Stimulated activated CD4-positive, alpha-beta T cell treated with anti-CD3 and anti-CD28 coated beads, Interleukin-1b, Interleukin-23, amount 100 ng/mL, for 1 hour (primary cell): ENCODE results near the gene CCSER1.
"Not testable (repeated sequence)": the region's sequence is repeated elsewhere in the genome, so short reads cannot be mapped to it uniquely, and the experiment has no call there.

ENCODE experiments used
- DNase-seq, 2 donors: peaks; one replicate each; pipeline ENCODE4 v3.0.0-alpha.2; 2020; ENCODE audit warnings: low read depth in 2 of 2

Gene CCSER1

DNA sequence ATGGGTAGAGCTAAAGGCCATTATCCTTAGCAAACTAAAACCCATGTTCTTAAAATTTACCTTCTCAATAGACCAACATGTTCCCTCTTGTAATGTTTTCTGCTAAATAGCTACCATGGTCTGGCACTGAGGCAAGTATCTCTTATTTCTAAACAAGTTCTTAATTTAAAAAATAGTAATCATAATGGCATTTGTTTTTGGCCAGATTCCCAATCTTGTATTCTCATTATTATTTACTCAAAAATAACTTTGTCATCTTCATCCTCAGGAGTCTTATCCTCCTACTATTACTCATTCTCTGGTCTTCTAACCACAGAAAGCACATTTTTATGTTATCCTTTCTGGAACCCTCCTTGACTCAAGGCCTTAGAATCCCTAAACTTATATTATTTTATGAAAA is 931.2 kb downstream of the CCSER1 start:
- DNase-seq: no peak

DNA sequence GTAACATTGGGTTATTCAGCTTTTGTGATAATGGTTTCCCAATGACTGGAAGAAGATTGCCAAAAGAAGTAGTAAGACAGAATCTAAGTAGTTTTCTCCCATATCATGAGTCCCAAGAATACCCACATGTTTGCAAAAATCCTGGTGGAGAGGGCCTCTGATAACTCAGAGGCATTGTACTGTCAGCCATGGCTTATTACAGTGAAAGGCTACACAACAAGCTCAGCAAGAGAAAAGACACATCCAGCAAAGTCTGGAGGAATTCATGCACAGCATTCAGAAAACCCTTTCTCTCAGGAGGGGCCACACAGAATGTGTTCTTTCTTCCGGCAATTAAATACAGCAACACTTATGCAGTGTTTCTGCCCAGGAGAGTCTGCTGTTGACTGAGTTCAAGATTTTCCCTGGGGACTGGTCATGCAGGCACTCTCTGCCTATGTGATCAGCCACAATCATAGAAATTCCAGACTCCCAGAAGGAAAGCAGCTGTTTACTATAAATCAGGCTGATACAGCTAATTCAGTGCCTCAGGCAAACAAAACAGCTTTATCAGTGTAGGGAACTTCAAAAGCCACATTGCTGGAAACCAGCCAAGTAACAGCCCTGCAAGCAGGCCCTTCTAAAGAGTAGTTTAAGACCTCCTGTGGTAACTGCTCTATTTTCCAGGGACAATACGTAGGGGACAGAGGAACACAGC is 937.1 kb downstream of the CCSER1 start:
- DNase-seq: no peak

DNA sequence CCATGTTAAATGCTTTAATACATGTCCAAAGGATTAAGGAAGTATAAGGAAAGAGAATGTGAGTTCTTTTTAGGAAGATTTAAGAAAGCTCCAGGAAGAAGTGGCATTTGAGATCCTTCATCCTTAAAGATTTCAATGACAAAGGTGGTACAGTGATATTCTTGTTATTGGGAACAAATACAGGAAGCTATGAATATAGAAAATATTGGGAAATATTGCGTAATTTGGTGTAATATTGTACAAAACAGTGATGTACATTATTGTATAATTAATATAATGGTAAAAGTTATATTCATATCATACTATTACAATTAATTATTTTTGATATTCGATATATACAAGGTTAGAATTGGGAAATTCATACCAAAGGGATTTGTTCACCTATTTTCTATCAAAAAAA is 937.9 kb downstream of the CCSER1 start:
- DNase-seq: no peak

DNA sequence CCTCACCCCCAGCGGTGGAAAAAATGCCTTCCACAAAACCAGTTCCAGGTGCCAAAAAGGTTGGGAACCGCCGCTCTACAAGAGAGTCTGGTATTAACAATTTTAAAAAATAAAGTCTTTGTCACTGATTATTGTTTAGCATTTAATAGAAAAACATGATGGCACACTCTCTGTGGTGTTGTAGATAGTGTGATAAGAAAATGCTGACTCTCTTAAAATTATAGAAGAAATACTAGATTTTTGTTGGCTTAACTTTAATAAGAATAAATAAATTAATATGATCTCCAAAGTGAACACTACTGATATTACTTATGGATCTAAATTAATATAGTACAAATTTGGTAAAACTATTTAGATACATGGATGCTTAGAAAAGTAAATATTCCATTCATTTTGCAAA is 943.5 kb downstream of the CCSER1 start:
- no peak for DNase-seq

DNA sequence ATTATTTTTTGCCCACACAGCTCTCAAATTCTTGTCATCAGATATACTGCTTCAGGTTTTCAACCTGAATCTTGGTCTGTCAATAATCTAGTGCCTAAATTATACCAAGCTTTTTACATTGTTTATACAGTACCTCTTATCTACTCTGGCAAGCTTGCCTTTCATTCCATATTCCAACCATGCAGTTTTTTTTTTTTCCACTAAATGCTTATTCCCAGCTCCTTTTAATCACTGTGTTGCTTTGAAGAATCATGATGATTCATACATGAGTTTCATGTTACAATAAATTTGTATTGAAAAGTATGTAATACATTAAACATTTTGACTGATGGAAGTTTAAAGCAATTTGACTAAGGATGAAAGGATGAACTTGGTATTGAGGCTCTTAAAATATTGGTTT is 949.0 kb downstream of the CCSER1 start:
- DNase-seq: no peak

DNA sequence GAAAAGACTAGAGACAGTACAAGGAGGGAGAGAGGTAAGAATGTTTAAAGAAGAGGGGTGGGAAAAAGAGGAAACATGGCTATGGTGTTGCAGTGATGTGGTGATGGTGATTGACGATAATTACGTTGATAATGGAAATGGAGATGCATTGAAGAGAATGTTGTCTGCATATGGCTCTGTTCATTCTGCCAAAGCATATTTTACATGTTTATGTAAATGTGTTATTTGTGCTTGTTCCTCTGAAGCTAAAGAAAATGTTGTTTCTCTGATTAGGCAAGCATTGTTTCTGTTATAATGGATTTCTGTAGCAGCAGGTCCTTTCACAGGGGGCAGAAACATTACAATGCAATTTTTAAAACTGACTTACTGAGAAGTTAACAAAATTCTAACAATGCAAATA is 958.8 kb downstream of the CCSER1 start:
- no peak for DNase-seq

DNA sequence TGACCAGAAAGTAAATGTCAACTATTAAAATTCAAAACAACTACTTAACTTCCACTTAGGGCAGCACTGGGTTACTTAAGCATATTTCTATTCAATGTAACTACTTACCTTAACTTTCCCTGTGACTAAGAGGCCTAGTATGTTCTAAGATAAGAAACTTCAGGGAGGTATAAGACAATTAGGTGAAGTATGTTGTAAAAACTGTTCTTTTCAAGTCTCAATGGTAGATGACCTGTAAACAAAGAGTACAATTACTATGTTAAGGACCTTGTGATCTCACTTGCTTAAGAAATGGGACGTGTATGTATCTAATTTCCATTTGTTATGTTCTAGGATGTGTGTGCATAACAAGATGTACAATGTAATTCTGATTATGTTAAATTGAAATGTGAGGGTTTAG is 960.5 kb downstream of the CCSER1 start:
- no peak for DNase-seq

DNA sequence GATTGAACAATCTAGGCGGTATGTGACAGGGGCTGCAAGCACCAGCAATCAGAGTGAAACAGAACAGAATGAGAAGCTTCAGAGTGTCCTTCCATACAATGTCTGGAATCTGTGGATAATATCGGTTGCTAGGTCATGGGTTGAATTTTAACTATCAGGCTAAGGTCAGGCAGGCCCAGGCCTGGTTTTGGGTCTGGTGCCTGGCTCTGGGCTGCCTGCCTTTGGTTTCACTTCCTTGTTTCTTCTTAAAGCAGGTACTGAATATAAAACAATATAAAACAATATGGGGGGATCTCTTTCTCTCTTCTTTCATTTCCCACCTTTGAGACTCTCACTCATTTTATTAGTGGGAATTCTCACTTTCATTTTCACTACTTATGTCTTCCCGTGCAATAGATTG is 962.0 kb downstream of the CCSER1 start:
- no peak for DNase-seq

DNA sequence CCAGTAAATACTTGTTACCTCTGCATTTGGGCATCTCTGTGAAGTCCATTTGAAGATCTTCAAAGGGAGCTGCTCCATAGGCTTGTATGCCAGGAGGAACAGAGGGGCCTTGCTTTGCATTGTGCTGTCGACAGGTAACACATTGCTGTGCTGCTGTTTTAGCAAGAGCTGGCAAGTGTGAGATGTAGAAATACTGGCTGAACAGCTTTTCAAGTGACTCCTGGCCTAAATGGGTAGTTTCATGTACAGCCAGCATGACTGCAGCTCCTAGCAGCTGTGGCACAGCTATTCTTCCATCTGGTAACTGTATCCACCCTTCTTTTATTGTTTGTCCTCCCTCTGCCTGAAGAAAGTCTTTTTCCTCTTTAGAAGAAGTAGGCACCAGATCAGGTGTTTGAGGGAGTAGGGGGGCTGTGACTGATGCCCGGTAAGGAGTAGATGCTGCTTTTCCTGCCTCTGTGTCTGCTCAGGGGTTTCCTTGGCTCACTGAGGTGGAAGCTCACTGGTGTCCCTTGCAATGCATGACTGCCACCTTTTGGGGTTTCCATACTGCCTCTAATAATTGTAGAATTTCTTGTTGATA is 965.3 kb downstream of the CCSER1 start:
- no peak for DNase-seq

DNA sequence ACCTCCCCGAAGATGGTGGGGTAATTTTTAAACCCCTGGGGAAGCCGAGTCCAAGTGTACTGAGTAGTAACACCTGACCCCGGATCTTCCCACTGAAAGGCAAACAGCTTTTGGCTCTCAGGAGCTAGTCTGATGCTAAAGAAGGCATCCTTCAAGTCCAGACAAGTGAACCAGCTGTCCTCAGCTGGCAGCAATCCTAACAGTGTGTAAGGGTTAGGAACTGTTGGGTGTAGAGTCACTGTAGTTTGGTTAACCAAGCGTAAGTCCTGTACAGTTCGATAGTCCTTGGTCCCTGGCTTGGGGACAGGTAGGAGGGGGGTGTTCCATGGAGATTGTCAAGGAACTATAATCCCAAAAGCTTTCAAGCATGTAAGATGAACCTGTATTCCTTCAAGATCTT is 967.0 kb downstream of the CCSER1 start:
- DNase-seq: not testable (repeated sequence)

DNA sequence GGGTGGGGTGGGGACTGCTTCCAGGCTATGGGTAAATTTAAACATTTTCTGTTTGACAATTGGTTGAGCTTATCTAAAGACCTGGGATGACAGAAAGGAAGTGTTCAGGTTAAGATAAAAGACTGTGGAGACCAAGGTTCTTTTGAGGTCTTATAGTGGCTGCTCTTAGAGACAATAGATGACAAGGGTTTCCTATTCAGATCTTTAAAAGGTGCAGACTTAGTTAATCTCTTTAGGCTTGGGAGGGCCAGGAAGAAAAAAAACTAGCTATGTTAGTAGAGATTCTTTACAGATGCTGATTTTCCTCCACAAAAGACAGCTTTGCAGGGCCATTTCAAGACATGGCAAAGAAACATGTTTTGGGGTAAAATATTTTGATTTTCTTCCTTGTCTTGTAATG is 972.5 kb downstream of the CCSER1 start:
- no peak for DNase-seq

DNA sequence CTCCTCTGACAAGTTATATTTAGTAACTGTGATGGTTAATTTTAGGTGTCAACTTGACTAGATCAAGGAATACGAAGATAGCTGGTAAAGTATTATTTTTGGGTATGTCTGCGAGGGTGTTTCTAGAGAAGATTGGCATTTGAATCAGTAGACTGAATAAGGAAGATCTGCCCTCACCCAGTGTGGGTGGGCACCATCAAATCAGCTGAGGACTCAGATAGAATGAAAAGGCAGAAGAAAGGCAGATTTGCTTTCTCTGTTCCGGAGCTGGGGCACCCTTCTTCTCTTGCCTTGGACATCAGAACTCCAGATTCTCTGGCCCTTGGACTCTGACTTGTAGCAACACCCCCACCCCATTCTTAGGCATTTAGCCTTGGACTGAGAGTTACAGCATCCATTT is 981.6 kb downstream of the CCSER1 start:
- DNase-seq: no peak

DNA sequence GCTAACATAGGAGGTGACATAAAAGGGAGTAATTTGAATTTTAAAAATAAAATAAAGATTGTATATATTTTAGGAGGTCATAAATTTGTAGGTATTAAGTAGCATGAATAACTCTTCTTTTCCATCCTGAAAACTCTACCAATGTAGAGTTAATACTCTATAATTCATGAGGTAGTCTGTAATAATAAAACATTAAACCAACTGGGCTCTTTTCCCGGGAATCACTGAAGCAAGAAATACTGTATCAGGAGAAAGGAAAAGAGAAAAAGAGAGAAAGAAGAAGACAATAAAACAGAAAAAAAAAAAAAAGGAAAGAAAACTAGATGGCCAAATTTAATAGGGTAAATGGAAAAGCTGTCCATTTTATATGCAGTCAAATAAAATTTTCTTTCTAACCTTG is 984.4 kb downstream of the CCSER1 start:
- DNase-seq: no peak

DNA sequence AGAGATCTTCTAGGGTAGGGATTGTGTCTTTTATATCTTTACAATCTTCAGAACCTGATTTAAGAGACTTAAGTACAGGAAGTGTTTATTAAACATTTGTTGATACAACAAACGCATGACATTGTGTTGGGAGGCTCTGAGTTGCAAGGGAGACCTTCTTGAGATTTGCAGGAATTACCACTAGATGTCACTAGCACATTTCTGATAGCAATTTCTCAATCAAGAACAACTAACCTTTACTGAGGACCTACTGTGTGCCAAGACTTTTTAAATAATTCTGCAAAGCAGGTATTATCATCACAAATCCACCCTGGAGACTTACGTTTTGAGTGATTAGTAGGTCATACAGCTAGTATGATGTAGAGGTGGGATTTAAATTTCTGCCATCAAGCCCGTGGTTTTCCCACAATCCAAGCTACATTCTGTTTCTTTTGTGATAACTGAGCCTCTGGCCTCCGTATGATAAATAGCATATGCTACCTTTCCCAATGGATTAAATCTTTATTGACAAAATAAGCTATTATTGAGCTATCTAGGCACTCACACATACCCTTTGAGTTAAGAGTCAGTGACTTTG is 986.0 kb downstream of the CCSER1 start:
- DNase-seq: no peak

DNA sequence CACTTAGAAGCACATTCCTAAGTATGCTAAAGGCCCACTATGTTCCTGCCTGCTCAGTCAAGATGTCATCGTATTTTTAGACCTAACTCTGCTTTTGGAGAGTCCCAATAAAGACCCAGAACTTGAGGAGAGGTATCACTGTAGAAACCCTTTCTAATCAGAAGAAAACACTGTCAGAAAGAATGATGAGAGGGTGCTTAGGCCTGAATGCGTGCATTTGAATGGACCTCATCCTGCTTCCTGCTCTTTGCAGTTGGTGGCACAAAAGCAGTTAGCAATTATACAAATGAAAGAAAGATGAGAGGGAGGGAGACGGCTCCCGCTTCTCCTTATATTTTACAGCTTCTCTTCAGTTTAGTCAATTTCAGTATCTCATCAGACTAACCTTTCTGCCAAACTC is 987.2 kb downstream of the CCSER1 start:
- DNase-seq: no peak

DNA sequence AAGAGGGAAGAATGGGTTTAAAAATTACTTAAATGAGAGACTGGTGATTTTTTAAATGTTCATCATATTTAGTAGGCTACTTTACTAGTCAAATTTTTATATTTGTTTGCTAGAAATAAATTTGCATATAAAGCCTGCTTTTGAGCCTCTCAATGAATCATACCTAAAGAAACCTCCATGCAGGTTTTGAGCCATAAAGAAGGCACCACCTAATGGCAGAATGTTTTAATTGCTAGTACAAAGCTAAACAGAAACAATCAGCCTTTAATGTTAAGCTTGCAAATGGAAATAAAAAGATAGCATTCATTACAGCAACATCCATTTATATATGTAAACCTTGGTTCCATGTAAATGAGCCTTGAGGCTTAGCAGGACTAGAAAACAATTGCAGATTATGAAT is 989.7 kb downstream of the CCSER1 start:
- DNase-seq: no peak

DNA sequence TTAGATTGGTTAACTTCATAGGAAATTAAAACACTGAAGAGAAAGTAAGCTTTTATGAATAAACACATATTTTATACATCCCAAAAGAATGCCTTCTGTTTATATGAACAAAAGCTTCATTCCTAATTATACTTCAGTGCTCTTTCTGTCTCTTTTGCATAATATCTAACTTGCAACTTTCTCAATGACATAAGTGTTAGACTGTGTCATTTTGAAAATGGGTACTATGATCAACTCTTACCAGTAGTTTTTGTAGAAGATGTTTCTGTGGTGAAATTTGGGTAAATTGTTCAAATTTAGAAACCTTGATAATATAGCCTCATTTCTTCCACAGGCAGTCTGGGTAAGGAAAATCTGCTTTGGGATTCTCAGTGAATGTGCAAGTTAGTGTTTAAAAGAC is 991.4 kb downstream of the CCSER1 start:
- DNase-seq: no peak

DNA sequence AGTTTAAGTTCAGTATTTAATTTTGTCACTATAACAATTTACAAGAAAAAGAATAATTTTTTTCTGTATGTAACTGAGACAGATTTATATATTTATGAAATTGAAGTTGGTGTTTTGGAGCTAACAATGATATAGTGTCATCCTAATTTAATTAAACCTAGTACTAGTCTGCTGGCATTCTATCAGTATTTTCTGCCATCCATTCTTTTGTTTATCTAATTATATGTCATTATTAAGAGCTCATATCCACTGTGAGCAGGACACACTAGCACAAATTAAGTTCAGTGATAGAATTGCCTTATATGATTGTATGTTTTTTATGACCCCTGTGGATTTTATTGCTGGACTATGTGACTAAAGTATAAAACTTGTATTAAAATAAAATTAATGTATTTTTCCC is 996.5 kb downstream of the CCSER1 start:
- DNase-seq: no peak

DNA sequence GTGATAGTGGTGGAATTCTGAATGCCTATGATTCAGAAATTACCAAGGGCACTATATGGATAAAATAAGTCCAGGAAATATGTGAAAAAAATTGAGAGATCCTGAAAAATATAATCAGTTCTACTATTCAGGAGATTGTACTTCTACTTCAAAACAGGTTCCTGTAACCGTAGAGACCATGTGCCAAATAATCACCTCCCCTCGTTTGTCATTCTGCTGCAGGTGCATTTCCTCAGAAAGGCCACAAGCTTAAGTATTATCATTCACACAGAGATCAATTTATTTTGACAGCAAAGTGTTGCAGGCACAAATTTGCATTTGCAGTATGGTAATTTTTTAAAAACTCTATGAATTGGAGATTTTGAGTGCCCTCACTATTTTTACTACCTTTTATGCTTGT is 1000.0 kb downstream of the CCSER1 start:
- DNase-seq: no peak

DNA sequence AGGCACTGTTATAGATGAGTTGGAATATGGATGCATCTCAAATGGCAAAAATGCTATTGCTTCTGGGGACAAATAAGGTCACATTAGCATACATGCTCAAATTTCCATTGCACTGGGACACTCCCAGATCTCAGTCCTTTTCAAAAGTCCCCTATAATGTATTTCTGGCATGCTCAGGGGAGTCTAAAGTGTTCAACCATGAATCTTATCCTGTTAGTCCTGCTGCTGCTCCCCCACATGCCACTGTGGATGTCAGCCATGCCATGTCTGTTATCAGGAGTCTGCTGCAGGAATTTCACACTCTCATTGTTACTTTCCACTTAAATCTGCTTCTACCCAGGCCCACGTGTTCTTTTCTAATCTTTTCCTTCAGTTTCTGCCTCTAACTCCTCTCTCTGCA is 1000.6 kb downstream of the CCSER1 start:
- no peak for DNase-seq

DNA sequence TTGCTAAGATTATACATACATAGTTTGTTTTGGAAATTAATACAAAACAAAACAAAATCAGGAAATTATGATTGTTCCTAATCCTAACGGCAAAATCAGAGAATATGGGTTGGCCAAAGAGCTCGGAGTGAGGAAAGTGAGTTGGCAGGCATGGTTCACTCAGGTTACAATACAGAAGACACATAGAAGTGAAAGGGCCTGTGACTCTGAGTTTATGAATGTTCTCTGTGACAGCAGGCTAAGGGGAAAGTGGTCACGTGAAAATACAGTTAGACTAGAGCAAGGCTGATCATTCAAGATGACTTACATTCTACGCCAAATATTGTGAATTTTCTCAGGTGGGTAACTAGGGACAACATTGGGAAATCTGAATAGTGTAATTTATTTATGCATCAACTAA is 1001.3 kb downstream of the CCSER1 start:
- DNase-seq: no peak

DNA sequence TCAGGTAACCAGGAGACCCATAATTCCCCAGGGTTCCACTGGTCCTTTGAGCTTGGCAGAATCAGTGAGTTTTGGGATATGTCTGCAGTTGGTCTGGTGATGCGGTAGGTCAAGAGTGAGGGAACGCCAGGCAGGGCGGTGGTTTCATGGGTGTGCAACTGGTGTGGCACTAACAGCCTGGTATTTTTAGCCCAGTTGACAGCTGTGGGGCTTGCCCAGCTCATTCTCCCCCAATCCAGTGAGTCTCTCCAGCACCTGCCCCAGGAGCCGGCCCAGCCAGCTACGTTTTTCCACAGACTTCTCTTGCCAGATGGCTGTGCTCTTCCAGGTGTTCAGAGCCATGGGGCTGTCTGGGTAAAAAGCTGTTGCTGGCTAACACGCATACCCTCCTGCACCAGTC is 1019.9 kb downstream of the CCSER1 start:
- no peak for DNase-seq

DNA sequence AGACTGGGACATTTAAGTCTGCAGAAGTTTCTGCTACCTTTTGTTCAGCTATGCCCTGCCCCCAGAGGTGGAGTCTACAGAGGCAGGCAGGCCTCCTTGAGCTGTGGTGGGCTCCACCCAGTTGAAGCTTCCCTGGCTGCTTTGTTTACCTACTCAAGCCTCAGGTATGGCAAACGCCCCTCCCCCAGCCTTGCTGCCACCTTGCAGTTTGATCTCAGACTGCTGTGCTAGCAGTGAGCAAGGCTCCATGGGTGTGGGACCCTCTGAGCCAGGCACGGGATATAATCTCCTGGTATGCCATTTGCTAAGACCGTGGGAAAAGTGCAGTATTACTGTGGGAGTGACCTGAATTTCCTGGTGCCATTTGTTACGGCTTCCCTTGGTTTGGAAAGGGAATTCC is 1026.8 kb downstream of the CCSER1 start:
- DNase-seq: not testable (repeated sequence)
